ENCODE results near the gene BSG.
A peak's percentile ranks its signal among the peaks of the same experiment; 100 is the strongest.

BSG gene

DNA sequence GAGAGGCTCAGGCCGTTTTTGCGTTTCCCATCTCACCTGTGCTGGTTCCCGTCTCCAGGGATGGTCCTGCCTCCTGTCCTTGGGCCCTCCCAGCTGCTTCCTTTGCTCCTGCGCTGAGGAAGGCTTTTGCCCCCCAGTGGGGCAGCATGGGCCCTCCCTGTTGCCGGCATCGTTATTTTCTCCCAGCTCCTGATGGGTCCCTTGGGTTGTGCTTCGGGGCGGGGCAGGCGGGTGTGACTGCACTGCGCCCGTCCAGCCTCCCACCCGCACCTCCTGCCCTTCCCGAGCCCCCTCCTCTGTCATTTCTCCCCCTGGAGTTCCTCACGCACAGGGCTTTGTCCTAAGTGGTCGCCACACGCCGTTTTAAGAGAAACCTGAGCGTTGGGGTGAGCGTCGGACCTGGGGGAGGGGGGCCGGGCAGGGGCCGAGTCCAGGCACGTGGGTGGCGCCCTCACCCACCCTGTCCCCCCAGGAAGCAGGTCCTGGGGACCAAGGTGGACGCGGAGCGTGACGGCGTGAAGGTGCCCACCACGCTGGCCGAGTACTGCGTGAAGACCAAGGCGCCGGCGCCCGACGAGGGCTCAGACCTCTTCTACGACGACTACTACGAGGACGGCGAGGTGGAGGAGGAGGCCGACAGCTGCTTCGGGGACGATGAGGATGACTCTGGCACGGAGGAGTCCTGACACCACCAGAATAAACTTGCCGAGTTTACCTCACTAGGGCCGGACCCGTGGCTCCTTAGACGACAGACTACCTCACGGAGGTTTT, 31.3 kb upstream of the BSG start:
- no peak for DNase-seq

DNA sequence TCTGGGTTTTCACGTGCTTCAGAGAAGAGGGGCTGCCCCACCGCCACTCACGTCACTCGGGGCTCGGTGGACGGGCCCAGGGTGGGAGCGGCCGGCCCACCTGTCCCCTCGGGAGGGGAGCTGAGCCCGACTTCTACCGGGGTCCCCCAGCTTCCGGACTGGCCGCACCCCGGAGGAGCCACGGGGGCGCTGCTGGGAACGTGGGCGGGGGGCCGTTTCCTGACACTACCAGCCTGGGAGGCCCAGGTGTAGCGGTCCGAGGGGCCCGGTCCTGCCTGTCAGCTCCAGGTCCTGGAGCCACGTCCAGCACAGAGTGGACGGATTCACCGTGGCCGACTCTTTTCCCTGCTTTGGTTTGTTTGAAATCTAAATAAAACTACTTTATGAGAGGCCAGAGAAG, 30.7 kb upstream of the BSG start:
- no peak for DNase-seq

DNA sequence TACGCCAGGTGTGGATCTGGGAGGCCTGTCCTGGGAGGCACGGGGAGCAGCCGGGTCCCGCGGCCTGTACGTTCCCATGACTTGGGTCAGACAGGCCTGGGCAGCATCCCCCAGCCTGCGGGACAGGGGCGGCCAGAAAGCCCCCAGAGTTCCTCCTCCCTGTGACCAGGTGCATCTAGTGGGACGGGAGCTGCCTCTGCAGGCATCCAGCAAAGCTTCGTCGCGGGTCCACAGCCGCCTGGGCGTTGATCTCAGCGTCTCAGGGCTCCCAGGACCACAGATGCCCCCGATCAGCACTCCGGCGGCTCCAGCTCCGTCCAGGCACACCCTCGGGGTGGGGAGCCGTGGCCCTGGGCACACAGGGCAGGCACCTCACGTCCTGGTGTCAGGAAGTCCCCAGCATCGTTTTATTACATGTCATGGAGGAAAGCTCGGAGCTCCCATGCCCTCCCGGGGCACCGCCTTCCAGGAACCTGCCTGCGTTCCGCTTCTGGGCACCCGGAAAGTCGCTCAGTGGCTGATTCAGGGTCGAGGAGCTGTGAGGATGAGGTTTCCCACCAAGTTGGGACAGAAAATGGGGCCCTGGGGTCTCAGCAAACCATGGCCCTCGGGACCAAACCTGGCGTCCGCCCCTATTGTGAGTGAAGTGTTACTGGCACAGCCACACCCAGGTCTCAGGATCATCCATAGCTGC, 30.1 kb upstream of the BSG start:
- no peak for DNase-seq

DNA sequence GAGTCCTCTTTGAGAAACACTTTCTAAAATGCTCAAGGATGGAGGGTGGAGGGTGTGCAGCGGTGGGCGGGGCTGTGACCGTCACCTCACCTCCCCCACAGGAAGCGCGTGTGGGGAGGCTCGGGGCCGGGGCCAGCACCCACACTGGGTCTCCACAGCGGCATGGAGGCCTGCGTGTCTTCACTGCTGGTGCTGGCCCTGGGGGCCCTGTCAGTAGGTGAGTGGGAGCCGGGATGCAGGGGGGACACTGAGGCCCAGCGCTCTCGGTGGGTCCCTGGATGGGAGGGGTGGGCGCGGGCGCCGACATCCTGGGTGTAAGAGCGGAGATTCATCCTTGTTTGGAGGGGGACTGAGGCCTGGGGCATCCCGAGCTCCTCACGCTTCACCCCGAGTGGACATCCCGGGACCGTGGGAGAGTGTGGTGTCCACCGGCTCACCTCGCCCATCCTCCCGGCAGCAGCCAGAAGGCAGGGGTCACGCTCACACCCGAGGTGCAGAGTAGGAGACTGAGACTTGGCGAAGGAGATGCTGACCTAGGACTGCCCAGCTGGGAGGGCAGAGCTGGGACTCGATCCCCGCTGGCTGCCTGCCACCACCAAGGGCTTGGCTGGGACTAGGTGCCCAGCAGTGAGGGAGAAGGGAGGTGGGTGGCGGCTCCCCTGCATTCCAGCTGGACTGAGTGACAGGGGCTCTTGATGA, 28.3 kb upstream of the BSG start, which contains the start of gene GZMM:
GZMM (plus strand) TSS at position 144 of the 699 bp plus-strand sequence; CDS start at position 163, 19 bp downstream.
- no peak for DNase-seq

DNA sequence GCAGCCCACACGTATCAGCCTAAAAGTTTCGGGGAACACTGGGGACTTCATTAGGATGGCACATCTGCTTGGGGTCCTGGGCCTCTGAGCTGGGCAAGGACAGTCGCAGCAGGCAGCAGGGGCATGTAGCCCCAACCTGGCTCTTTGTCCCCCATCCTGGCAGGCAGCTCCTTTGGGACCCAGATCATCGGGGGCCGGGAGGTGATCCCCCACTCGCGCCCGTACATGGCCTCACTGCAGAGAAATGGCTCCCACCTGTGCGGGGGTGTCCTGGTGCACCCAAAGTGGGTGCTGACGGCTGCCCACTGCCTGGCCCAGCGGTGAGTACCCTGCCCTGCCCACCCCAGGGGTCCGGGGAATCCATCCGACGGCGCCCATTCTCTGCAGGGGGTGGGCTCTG, 25.3 kb upstream of the BSG start:
- no peak for DNase-seq

DNA sequence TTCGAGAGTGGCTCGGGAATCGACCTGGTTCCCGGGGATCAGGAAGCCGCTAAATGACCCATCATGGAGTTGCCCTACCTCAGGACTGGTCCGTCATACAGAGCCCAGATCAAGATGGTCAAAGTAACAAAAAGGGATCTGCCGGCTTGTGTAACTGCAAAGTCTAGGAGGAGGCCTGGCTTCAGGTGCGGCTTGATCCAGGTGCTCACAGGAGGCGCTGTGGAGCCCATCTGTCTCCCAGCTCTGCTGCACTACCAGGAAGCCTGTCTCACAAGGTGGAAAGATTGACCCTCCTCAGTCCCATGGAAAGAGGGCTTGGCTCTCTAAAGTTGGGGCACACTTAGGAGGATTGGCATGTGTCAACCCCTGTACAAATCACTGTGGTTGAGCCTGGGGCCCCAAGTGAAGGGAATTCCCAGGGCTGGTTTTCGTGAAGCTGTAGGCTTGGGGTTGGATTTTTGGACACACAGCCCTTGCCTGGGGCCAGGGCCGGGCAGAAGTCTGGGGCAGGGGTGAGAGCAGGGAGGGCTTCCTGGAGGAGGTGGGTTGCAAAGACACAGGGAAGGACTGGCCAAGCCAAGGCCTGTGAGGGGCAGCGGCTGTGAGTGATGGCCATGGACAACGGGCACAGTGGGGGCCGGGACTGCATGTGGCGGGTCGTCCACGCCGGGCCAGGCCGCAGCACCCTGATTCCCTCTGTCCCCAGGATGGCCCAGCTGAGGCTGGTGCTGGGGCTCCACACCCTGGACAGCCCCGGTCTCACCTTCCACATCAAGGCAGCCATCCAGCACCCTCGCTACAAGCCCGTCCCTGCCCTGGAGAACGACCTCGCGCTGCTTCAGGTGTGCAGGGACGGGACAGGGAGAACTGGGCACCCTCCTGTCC, 24.3 kb upstream of the BSG start:
- no peak for DNase-seq

DNA sequence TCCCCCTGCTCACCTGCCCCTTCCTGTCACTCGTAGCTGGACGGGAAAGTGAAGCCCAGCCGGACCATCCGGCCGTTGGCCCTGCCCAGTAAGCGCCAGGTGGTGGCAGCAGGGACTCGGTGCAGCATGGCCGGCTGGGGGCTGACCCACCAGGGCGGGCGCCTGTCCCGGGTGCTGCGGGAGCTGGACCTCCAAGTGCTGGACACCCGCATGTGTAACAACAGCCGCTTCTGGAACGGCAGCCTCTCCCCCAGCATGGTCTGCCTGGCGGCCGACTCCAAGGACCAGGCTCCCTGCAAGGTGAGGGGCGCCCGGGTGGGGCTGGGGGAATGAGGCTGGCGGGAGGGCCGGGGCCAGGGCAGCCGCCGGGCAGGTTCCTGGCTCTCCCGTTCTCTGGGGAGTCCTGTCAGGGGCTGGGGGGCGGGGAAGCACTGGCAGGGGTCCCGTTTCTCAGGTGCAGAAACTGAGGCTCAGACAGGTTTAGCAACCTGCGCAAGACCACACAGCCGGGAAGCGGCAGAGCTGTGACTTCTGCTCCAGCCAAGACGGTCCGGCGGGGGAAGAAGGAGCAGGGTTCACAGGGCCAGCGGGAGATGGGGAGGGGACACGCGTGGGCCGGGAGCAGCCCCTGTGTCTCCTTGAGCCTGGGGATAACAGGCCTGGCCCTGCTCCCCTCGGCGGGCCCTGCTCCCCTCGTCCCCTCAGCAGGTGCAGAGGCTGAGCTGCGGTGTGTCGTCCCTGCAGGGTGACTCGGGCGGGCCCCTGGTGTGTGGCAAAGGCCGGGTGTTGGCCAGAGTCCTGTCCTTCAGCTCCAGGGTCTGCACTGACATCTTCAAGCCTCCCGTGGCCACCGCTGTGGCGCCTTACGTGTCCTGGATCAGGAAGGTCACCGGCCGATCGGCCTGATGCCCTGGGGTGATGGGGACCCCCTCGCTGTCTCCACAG, 23.2 kb upstream of the BSG start:
- DNase-seq: no peak

DNA sequence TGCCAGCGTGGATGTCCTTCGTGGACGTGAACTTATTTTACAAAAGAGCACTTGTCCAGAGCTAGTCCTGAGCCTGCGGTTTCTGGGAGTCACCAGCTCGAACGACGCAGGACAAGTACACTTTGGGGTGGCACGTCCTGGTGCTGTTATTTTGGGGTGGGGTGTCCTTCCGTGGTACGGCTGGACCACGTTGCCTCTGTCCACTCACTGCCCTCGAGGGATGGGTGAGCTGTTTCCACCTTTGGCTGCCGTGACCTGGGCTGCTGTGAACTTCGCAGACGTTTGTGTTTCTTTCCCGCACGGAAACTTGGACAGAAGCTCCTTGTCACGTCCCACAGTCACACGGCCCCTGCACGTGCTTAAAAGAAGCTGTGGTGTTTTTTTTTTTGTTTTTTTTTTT, 17.6 kb upstream of the BSG start:
- DNase-seq: no peak

DNA sequence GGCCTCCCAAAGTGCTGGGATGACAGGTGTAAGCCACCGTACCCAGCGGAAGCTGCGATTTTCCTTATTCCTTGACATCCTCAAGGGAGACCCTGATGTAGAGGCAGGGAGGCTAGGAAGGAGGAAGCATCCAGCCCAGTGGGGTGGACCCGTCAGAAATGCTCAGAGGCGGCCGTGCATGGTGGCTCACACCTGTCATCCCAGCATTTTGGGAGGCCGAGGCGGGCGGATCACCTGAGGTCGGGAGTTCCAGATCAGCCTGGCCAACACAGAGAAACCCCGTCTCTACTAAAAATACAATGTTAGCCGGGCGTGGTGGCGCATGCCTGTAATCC, 17.0 kb upstream of the BSG start:
- DNase-seq: no peak

DNA sequence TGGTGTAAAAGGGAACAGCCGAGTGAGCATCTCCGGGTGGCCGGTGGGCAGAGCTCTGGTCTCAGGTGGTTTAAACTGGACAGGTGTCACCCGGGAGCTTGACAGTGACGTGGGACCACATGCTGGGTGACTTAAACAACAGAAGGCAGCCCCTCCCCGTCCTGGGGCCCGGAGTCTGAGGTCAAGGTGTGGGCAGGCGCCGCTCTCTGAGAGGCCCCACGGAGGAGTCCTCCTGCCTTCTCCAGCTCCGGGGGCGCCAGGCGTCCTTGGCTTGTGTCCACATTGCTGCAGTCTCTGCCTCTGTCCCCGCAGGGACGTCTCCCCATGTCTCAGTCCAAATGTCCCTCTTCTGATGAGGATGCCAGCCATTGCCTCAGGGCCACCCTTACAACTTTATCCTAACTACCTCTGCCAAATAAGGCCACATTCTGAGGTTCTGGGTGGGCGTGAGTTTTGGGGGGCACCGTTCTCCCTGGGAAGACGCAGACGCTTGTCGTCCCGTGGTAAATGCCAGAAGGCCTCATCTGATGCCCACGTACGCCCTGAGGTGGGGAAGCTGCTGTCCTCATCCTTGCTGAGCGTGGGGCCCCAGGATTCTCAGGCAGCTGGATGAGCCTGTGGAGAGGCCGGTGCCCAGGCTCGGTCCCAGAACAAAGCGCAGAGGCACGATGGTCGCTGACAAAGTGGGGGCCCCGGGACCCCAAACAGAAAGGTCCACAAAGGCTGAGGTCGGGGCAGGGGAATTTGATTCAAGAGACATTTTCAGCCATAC, 15.6 kb upstream of the BSG start:
- no peak for DNase-seq

DNA sequence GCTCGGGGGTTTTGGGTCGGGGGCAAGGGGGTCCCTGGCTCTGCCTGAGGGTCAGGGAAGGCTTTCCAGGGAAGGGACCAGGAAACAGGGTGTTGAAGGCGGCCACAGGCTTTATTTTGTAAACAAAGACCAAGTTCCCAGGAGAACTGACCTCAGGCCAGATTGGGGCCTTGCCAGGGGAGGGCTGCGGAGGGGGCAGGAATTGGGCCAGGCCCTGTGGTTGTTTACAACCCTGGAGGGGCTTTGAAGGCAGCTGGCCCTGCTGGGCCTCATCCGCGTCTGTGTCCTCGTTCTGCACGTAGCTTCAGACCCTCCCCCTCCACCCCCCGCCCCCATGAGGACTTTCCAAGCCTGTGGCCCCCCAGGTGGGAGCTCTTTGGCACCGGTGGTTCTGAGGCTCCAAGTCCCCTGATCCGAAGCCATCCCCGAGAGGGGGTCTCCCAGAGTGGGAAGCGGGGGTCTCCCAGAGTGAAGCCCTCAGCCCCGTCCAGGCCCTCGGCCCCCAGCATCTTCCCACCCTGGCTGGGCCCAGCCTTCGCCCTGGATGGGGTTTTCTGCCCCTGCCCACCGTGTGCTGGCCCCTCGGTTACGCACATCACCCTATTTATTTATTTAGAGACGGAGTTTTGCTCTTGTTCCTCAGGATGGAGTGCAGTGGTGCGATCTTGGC, 13.5 kb upstream of the BSG start:
- DNase-seq: no peak

DNA sequence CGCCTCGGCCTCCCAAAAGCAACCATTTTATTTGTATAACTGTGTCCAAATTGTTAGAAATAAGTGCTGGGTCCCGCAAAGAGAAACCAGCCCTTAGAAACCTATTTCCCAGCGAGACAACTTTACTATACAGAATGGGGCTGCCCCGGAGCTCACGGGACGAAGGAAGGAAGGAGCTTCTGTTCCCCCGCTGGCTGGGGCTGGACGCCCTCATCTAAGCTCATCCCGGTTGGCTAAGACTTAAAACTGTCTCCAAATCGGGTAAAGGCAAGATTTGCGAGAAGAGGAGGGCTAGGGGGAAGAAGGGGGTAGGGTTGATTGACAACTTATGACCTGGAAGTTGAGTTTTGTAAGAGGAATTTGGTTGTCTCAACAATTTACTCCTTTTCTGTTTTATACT, 12.3 kb upstream of the BSG start:
- no peak for DNase-seq

DNA sequence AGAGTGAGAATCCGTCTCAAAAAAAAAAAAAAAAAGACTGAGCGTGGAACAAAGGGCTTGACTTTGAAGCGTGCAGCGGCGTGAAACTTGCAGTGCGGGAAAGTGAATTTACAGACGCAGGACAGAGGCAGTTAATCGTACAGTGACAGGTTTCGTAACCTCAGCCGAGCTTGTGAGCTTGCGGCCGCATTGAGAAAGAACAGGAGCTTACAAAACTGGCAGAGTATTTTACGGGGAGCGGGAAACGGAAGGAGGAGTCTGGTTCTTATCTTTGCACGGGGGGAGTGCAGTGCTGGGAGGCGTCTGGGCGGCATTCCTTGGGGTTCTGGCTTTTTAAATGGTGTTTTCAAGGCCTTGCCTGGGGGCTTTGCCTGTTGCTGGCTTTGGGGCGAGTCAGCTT, 6.0 kb upstream of the BSG start:
- no peak for DNase-seq

DNA sequence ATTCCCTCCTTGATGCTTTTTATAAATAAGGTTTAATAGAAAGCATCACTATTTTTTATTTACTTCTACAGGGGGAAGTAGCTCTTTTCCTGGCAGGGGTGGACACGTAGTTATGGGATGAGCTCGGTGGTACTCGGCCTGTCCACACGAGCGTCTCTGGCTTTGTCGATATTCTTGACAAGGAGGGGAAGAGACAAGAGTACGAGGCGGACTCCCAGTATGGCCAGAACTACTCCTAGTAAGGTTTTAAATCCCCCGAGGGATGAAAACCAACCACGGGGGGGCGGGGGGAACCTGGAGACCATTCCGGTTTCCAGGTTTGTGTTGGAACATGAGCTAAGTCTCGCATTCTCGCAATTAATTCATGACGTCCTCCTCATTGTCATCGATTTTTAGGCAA, 5.6 kb upstream of the BSG start:
- no peak for DNase-seq

DNA sequence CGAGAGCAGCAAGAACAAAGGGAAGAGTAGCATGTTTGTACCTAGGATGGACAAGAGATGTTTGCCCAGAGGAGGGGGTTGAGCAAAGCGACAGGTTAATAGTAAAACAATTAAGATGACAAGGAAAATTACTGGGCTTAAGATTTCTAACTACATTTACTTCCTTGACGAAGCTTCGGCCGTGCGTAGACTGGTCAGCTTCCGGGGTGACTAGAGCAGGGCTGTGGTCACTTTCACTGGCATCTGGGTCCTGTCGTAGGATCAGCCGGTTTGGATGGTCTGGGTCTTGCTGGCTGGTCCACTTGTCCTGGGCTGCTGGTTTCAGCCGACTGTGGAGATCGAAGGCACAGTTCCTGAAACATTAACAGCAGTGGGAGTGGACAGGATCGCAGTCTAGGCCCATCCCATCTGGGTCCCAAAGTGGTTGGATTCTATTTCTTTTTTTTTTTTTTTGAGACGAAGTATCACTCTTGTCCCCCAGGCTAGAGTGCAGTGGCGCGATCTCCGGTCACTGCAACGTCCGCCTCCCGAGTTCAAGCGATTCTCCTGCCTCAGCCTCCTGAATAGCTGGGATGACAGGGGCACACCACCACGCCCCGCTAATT, 5.0 kb upstream of the BSG start:
- no peak for DNase-seq

DNA sequence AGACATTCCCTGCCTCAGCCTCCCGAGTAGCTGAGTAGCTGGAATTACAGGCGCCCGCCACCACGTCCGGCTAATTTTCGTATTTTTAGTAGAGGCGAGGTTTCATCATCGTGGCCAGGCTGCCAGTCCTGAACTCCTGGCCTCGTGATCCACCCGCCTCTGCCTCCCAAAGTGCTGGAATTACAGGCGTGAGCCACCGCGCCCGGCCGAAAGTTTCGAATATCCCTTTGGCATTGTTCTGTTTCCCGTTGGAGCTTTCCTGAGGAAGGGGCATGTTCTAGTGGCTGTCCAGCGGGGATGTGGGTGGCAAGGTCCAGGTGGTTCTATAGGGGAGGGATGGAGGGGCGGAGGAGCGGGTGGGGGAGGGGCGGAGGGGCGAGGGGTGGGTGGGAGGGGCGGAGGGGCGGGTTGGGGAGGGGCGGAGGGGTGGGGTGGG, 2.1 kb upstream of the BSG start:
- no peak for DNase-seq

DNA sequence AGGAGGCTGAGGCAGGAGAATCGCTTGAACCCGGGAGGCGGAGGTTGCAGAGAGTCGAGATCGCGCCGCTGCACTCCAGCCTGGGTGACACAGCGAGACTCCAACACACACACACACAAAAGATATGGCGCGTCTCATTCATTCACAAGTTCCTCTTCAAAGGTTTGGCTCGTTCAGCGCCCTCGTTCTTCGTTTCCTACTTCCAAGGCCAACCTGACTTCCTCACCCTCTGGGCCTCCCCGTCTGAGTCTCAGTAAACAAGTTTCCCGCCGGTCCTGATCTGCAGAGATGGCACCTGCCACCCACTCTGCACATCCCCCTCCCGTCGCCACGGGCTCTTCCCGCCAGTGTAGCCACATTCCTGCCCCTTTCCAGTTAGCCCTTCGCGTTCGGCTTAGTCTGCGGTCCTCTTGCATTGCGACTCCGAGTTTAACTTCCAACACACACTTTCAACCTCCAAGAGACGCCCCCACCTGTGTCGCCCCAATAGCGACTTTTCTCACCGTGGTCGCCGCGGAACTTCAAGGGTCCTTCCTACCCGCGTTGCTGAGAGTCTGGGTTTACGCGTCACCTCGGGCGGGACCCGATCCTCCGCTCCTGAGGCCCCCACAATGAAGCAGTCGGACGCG, 1.3 kb upstream of the BSG start:
- no peak for DNase-seq

DNA sequence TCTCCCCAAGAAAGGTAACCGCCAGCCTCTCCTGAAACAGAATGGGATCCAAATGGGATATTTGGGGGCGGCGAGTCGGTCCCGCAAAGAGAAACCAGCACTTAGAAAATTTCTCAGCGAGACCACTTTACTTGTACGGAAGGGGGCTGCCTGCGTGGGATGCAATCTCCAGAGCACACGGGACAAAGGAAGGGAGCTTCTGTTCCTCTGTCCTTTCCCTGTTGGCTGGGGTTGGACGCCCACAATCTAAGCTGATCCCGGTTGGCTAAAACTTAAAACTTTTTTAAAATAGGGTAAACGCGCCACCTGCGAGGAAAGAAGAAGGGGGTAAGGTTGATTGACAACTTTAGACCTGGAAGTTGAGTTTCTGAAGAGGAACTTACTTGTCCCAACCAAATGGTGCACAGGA, 826 bp upstream of the BSG start:
- DNase-seq: no peak

DNA sequence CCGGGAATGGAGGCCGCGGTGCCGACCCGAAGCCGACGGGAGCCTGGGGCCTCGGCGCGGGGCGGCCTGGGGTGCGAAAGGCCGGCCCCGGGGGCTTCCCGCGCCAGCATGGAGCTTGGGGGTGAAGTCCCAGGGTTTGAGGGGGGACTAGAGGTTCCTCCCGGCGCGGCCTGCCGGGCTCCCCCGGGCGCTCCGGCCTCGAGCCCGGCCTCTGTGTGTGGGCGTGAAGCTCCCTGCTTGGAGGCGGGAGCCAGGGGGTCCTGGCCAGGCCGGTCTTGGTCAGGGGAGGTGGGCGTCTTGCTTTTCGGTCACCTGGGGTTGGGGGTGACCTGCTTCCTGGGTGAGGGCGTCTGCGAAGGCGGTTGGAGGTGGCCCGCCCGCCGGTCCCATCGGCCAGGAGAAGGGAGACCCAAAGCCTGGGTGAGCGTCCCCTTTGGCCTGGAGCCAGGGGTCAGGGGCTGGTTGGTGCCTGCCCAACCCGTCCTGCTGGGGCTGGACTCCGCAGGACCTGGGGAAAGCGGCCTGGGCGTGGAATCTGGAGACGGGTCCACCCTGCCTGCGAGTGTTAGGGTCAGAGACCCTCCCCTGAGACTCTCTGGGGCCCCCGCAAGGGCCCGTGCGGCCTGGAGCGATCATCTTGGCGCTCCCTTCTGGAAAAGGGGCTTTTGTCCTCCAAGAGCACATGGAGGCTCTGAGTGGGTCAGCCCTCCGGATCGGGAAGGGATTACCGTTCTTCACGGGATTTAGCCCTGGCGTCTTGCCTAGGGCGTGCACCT, 535 bp downstream of the BSG start:
- peak; percentile 41 for DNase-seq

Data from HCEC 1CT (cell line).